ENCODE measurements around the gene ITGB6. TPM values are rescaled to one million over a fixed set of nuclear protein-coding genes. Genes with fewer than 3 reads are reported as not detected.

Gene ITGB6, protein sequence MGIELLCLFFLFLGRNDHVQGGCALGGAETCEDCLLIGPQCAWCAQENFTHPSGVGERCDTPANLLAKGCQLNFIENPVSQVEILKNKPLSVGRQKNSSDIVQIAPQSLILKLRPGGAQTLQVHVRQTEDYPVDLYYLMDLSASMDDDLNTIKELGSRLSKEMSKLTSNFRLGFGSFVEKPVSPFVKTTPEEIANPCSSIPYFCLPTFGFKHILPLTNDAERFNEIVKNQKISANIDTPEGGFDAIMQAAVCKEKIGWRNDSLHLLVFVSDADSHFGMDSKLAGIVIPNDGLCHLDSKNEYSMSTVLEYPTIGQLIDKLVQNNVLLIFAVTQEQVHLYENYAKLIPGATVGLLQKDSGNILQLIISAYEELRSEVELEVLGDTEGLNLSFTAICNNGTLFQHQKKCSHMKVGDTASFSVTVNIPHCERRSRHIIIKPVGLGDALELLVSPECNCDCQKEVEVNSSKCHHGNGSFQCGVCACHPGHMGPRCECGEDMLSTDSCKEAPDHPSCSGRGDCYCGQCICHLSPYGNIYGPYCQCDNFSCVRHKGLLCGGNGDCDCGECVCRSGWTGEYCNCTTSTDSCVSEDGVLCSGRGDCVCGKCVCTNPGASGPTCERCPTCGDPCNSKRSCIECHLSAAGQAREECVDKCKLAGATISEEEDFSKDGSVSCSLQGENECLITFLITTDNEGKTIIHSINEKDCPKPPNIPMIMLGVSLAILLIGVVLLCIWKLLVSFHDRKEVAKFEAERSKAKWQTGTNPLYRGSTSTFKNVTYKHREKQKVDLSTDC
- not detected in 2 replicates for total RNA-seq (2013; cell fraction: nucleolus; rRNA removed)
- not detected in 2 replicates for total RNA-seq (2014; rRNA removed)
- not detected in 2 replicates for total RNA-seq (2014; rRNA removed; fragmentation: Illumina TruSeq; extraction: Trizol)
- not detected in 2 replicates for total RNA-seq (2021)
- polyA plus RNA-seq (2011; ENCODE audit: low read depth), result not detected
- polyA plus RNA-seq (2011; rRNA removed), result 0.04 and 0.10 TPM in 2 replicates
- polyA plus RNA-seq (2011; cell fraction: cytosol; rRNA removed), result 0.04 and 0.05 TPM in 2 replicates
- 0.04 and 0.07 TPM in 2 replicates for polyA plus RNA-seq (2011; cell fraction: nucleus; rRNA removed)
- not detected in 2 replicates for polyA plus RNA-seq (2012)
- not detected in 2 replicates for polyA plus RNA-seq (2014; fragmentation: Illumina TruSeq; extraction: Trizol)
- not detected for polyA plus RNA-seq (2014; fragmentation: Nextera tagmentation; extraction: Ambion mirVana)
- not detected in 2 replicates for polyA plus RNA-seq (2014; rRNA removed)
- polyA plus RNA-seq (2016; fragmentation: Nextera tagmentation; extraction: Ambion mirVana), result not detected
- 0.07 TPM in 1 of 2 replicates, not detected in the other for polyA minus RNA-seq (2011; rRNA and poly(A)+ RNA removed)
- polyA minus RNA-seq (2011; cell fraction: cytosol; rRNA and poly(A)+ RNA removed), result not detected in 2 replicates
- polyA minus RNA-seq (2011; cell fraction: nucleus; rRNA and poly(A)+ RNA removed), result not detected in 2 replicates
- Bru-seq, nascent RNA, result percentile 7 among the genes with signal in this experiment
- BruChase-seq, experiment 1, labeled RNA remaining after a 6-hour chase, result not detected
- percentile 5 among the genes with signal in this experiment for BruChase-seq, experiment 2, labeled RNA remaining after a 2-hour chase
- long read RNA-seq, experiment 1, result 0 reads
- long read RNA-seq, experiment 2, result 0 reads

GRCh38 chr2:160199683-160200389 lies at the start of gene ITGB6:
ITGB6 (minus strand) TSS chr2:160200272; CDS start chr2:160200063, 209 bp downstream.
- H3K4me2 ChIP-seq (ENCODE audit: control insufficient read depth, insufficient read depth), result no peak within 1 kb of the TSS
- intact Hi-C loops (cut with micrococcal nuclease; ENCODE audit: unreplicated experiment), result loop anchor here (10.0 kb wide), 1 partner anchor 305 kb away; no protein-coding TSS in a partner anchor
- H3K36me3 ChIP-seq (ENCODE audit: control insufficient read depth in 2 of 2, insufficient read depth in 2 of 2, low read length in 1 of 2), result no peaks in the 10 kb centered on the region
- in situ Hi-C loops (cut with MboI), result no loop called here
- H4K20me1 ChIP-seq (ENCODE audit: control insufficient read depth, insufficient read depth), result no peaks in the 10 kb centered on the region
- H3K79me2 ChIP-seq (ENCODE audit: control insufficient read depth, insufficient read depth, low read length), result no peaks in the 10 kb centered on the region
- RAD21 ChIA-PET (ENCODE audit: unreplicated experiment), result no interaction called here
- no peaks in the 10 kb centered on the region for H3K27me3 ChIP-seq (replicated peaks in 1 of 2; ENCODE audit: control insufficient read depth in 2 of 2, insufficient read depth in 2 of 2, low read length in 1 of 2)
- CTCF ChIA-PET, result no interaction called here
- H3K4me3 ChIP-seq, result no peak within 1 kb of the TSS
- H3K9me3 ChIP-seq (replicated peaks; ENCODE audit: control insufficient read depth, insufficient read depth, low read length), result no peaks in the 10 kb centered on the region
- H3K27ac ChIP-seq (ENCODE audit: control insufficient read depth, insufficient read depth), result no peak within 1 kb of the TSS
- POLR2A ChIA-PET, result no interaction called here
- H2AFZ ChIP-seq (ENCODE audit: control insufficient read depth, low read depth, low read length), result no peak within 1 kb of the TSS
- no TSS peak for BruUV-seq (replicated peaks)
- SMC1A ChIA-PET (ENCODE audit: uncharacterized antibody, unreplicated experiment), result interaction anchor here (1.1 kb wide), 1 partner anchor 10 kb away, joined by 3 read pairs; no protein-coding TSS in a partner anchor
- FAIRE-seq (no peak), ATAC-seq (no peak), DNase-seq (ENCODE audit: low read depth, low spot score) (no peak)
- H3K4me1 ChIP-seq (ENCODE audit: control insufficient read depth, insufficient read depth, low read length), result no peaks in the 10 kb centered on the region
- no peak within 1 kb of the TSS for H3K9ac ChIP-seq (ENCODE audit: control insufficient read depth, insufficient read depth, low read length)
- 69% methylated on average over 9 of the region's 9 CpGs for WGBS (ENCODE audit: insufficient coverage, insufficient replicate concordance, low lambda C conversion rate, missing lambda C conversion rate)
- TF ChIP-seq WRNIP1 (IDR thresholded peaks at IDR 0.05; ENCODE audit: borderline replicate concordance, low read depth, low read length) (no peak), POU2F2 (IDR thresholded peaks at IDR 0.05; ENCODE audit: borderline replicate concordance, low read depth, low read length) (no peak), ZNF24 (IDR thresholded peaks at IDR 0.05) (no peak), NBN (IDR thresholded peaks at IDR 0.05) (no peak), YBX1 (IDR thresholded peaks at IDR 0.05) (no peak), ZBTB4 (CRISPR knock-in tag; IDR thresholded peaks at IDR 0.05) (no peak)
- TF ChIP-seq, protein P1, sequence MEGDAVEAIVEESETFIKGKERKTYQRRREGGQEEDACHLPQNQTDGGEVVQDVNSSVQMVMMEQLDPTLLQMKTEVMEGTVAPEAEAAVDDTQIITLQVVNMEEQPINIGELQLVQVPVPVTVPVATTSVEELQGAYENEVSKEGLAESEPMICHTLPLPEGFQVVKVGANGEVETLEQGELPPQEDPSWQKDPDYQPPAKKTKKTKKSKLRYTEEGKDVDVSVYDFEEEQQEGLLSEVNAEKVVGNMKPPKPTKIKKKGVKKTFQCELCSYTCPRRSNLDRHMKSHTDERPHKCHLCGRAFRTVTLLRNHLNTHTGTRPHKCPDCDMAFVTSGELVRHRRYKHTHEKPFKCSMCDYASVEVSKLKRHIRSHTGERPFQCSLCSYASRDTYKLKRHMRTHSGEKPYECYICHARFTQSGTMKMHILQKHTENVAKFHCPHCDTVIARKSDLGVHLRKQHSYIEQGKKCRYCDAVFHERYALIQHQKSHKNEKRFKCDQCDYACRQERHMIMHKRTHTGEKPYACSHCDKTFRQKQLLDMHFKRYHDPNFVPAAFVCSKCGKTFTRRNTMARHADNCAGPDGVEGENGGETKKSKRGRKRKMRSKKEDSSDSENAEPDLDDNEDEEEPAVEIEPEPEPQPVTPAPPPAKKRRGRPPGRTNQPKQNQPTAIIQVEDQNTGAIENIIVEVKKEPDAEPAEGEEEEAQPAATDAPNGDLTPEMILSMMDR (IDR thresholded peaks at IDR 0.05 in 2 of 3, conservative IDR thresholded peaks at IDR 0.05 in 1 of 3; ENCODE audit: control insufficient read depth in 2 of 3, extremely low read depth in 1 of 3, insufficient read depth in 1 of 3, low read depth in 3 of 3, low read length in 3 of 3), result no peak
- TF ChIP-seq, protein P2, sequence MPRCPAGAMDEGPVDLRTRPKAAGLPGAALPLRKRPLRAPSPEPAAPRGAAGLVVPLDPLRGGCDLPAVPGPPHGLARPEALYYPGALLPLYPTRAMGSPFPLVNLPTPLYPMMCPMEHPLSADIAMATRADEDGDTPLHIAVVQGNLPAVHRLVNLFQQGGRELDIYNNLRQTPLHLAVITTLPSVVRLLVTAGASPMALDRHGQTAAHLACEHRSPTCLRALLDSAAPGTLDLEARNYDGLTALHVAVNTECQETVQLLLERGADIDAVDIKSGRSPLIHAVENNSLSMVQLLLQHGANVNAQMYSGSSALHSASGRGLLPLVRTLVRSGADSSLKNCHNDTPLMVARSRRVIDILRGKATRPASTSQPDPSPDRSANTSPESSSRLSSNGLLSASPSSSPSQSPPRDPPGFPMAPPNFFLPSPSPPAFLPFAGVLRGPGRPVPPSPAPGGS (IDR thresholded peaks at IDR 0.05; ENCODE audit: borderline replicate concordance, insufficient read depth, low read depth, low read length, poor library complexity, severe bottlenecking), result no peak

Measured in GM12878 (cell line).